CD4-positive, alpha-beta T cell treated with Interleukin-4 for 1 hour (primary cell): Measurements from ENCODE around the gene SNRPA1.

Source experiments
- DNase-seq, 2 donors: peaks; one replicate each; pipeline ENCODE4 v3.0.0-alpha.2; 2020 to 2022

SNRPA1 gene

DNA sequence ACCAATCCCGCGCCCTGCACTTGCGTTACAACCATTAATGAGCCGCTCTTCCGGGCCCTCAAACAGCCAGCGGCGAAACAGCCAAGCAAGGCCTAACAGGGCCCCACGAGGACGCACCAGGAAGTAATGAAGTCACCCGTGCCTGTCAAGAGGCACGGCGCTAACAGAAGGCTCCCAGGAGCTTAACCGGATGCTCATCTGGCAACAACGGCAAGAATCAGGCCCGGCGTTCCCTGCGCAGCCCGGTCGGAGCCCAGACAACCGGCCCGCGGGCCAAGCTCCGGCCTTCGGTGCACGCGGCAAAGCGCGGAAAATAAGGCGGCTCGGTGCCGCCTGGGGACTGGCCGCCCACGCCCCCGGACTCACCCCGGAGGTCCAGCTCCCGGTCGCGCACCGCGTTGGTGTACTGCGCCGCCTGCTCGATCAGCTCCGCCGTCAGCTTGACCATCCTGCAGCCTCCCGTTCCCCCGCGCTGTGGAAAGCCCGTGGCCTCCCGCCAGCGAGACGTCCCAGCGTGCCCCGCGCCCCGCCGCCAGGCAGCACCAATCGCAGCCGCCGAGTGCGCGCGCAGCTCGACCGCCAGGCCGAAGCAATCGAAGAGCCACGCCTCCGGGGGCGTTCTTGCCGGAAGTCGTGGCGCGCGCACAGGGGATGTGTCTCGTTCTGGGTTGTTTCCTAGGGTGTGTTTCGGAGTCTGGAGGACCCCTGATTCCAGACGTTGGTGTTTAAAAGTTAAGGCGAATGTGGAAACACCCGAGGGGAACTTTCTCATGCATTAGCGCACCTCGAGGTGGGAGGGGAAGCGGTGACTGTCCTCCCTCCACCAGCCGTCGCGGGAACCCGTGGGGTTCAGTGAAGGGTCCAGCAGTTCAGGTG lies at the start of gene SNRPA1:
TSS of gene SNRPA1 (minus strand) at position 518 of the 876 bp plus-strand sequence. CDS start at position 448, 70 bp downstream.
- DNase-seq: peak; percentile 94 to 96

GRCh38 chr15:101342056-101342455 lies 47.0 kb upstream of the SNRPA1 start:
- DNase-seq: no peak

GRCh38 chr15:101338502-101339057 lies 43.5 kb upstream of the SNRPA1 start:
- DNase-seq: no peak

- DNase-seq: no peak
Observed at GRCh38 chr15:101337976-101338375, 42.9 kb upstream of the SNRPA1 start.

DNA sequence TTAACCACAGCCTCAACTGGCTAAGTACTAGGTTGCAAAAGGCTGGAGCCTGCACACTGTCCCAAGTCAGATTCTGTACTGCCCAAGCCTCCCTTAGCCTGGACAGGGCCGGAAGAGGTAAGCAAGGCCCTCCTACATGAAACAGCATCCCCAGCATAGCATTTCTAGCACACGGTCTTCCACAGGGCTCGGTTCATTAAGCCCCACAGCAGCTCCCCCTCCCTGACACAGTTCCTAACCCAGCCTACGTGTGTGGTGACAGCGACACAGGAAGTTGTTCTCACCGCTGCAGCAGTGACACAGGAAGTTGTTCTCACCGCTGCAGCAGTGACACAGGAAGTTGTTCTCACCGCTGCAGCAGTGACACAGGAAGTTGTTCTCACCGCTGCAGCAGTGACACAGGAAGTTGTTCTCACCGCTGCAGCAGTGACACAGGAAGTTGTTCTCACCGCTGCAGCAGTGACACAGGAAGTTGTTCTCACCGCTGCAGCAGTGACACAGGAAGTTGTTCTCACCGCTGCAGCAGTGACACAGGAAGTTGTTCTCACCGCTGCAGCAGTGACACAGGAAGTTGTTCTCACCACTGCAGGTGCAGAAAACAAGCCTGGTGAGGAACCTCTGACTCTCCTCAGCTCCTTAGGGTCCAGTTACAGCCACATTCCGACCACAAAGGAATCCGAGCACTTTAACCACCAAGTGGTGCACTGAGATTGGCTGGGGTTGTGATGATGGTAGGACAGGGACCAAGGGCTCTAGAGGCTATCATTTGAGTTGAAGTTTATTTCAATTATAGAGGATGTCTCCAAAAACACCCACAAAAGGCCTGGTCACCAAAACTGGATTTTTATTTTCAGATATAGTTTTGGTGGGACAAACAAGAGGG lies 39.1 kb upstream of the SNRPA1 start:
- peak; percentile 69 to 74 for DNase-seq

DNA sequence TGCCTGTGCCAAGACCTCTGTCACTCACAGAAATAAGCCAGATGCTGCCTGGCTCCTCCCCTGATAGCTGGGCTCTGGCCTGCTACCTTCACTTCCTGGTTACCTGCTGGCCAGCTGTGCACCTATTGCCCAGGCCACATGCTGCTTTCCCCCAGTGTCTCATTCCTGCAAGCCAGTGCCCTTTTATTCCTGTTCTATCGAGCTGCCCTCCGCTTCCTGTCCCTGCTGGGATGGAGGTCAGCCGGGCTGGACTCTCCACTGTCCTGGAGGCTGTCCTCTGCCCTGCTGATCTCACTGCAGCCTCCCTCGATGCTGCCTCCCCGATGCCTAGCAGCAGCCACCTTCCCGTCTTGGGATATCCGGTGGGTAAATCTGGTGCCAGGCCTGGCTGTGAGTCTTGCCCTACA lies 37.0 kb upstream of the SNRPA1 start:
- DNase-seq: no peak

DNA sequence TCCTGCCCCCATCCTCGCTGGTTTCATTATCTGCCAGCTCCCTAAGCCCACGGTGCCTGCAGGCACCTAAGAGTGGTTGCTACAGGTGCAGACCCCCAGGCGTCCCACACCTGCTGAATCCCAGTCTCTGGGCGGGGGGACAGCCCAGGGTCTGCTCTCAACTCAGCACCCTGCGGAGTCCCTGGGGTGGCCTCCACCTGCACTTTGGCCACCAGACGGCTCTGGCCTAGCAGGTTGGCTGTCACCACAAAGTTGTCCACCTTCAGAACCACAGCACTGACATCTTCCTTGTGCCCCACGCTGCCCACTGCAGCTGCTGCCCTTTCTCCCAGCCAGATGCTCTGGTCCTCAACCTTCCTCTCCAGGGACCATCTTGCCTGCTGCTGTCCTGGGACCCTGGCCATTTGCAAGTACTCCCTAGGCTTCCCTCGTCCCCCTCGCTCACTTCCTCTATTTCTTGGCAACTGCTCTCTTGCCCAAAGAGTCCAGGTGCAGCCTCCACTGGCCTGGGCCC lies 34.9 kb upstream of the SNRPA1 start:
- no peak for DNase-seq

GRCh38 chr15:101329309-101329863 lies 34.3 kb upstream of the SNRPA1 start:
- no peak for DNase-seq

- no peak for DNase-seq
Observed at GRCh38 chr15:101328001-101328400, 33.0 kb upstream of the SNRPA1 start.

DNA sequence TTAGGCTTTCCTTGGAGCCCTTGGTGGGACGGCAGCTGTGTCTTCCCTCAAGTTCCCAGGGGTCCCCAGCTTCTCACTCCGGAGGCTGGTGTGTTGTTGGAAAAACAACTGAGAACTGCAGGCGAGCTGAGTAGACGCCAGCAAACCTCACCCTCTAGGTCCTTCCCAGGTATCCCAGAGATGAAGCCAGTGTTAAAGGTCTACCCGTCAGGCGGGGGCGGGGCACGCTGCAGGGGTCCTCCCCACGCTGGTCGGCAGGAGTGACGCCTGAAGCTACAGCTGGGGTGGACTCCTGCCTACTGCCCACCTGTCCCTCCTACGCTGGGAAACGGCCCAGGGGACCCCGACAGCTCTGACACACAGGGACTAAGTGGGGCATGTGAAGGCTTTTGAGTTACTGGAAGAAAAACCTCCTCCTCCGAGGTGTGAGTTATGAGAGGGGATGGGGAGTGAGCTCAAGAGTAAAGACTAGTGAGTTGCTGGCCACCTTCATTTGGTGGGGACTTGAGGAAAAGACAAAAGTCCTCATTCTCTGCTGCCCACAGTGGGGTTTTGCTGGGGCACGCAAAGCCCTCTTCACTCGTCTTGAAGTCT lies 32.2 kb upstream of the SNRPA1 start:
- no peak for DNase-seq

GRCh38 chr15:101326462-101327146 lies 31.6 kb upstream of the SNRPA1 start:
- DNase-seq: no peak

GRCh38 chr15:101326026-101326315 lies 30.9 kb upstream of the SNRPA1 start:
- DNase-seq: no peak

DNA sequence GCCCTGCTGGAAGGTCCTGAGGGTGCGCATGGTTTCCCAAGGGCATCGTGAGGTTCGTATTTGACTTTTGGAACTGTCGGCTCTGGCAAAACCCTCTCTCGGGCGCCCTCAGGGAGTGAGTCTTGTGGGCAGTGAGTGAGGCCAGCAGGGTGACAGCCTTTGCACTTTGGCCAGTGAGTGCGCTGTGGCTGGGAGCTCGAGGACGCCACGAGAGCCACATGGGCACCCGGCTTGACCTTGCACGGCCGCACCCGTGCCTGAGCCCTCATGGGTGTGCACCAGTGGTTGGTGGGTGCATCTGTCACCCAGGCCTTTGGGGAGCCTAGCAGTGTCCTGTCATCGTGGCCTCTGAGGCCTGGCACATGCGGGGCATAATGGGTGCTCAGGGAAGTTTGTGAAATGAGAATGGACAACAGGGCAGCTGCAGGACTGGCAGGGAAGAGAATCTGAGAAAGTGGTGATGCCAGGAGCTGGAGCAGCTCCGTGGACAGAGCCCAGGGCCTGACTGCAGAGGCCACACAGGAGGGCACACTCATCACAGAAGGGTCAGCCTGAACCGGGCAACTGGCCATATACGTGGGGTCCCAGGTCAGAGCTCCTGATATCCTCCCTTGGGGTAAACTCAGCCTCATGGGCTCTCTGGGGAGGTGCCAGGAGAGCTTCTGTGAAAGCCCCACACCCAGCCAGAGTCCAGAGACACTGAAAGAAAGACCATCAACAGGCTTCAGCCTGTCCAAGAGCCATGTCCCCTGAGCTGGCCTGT lies 30.4 kb upstream of the SNRPA1 start:
- no peak for DNase-seq

GRCh38 chr15:101324524-101325177 lies 29.6 kb upstream of the SNRPA1 start:
- no peak for DNase-seq

- no peak for DNase-seq
Observed at GRCh38 chr15:101323793-101324523, 28.9 kb upstream of the SNRPA1 start.

DNA sequence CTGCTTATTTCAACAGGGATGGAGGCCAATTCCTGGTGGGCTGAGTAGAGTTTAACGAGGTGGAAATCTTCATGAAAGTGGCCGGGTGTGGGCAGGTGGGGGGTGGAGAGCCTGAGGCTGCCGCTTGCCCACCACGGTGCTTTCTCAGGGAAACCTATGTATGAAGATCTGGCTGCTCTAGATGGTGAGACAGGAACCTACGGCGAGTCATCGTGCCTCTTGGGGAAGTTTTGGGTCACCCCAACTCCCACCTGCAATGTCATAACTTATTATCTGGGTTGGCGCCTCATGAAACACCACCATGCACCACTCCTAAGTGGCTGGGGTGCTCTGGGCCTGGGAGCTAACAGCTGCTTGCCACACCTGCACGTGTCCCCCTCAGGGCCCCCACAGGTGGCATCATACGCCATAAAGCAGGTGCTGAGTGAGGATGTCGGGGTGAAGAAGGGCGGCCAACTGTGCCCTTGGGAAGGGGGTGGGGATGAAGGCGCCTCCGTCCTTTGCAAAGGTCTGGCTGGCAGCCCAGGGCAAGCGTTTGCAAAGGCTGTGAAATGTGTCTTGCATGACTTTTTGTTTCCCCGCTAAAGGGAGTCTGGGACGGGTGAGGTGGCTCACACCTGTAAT lies 27.9 kb upstream of the SNRPA1 start:
- no peak for DNase-seq

DNA sequence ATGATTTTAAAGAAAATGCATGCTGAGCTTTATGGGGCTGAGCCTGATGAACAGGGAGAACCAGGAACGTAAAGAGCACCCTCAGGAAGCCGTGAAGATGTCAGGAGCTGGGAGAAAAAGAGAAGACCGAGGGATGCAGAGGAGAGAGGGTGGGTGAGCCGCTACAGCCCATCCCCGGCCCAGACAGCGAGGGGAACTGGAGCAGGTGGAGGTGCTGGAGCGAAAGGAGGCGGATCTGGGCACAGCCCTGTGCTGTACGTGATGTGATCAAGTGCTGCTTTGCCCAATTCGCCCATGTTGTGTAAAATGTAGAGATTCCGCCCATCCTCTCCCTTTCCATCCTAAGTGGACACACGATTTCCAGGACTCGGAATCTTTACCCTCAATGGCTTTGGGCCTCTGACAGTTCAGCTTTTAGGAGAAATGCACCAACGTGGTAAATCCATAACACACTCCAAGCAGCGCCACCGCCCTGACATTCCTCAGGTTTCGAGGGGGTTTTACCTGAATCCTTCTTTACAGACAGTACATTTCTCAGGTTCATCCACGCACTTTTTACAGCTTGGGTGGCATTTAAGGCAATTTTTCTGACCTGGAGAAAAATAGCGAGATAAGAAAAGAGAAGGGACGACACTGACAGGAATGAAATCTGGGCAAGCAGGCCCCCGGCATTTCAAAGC lies 27.1 kb upstream of the SNRPA1 start:
- no peak for DNase-seq

DNA sequence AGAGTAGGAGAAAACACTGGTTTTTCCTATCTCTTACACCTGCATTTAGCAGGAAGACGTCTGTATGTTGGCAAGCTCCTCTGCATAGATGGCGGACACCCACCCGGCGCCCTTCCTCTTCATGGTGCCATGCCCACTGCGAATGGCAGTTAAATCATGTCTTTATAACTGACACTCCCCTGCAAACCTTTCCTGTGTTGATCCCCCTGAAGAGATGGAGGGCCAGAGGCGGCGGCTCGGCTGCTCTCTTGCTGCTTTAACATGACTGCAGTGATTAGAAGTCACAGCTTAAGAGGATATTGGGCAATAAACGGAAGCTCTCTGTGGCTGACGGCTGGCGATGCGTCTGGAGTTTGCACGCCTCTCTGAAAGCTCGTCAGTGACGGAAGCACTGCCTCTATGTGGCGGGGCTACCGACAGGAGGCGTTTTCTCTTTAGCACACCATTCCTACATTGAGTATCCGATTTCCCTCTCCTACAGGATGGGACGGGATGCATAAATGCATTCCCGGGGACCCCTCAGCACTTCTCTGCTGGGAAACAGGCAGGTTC lies 25.5 kb upstream of the SNRPA1 start:
- DNase-seq: peak; percentile 72 to 80

- no peak for DNase-seq
Observed at GRCh38 chr15:101318839-101319238, 23.8 kb upstream of the SNRPA1 start.
